Activated CD4-positive, alpha-beta T cell treated with anti-CD3 and anti-CD28 coated beads, Interleukin-2, amount 10 ng/mL, durations not matched to agents 7 days and 5 days (primary cell): ENCODE measurements around the gene TMEM273. TPM values are rescaled to one million over a fixed set of nuclear protein-coding genes. Genes with fewer than 3 reads are reported as not detected.

Source experiments
- CTCF ChIA-PET: fragments of 350-600 bp; sonication (Branson Sonifier 250); formaldehyde crosslinking; loops from one replicate; lab custom pipeline; 2021; ENCODE audit warnings: antibody characterized with exemption; lab: Charles Lee
- POLR2A ChIA-PET: fragments of 350-600 bp; sonication (Branson Sonifier 250); formaldehyde crosslinking; loops from one replicate; lab custom pipeline; 2021; ENCODE audit warnings: antibody characterized with exemption; lab: Charles Lee
- DNase-seq: peaks from one replicate; pipeline ENCODE4 v3.0.0-alpha.2; 2020
- H3K27ac Mint-ChIP-seq: one replicate; pipeline ENCODE4 v1.8.0; 2021; ENCODE audit warnings: mild to moderate bottlenecking, moderate library complexity, mixed read lengths
- H3K27me3 Mint-ChIP-seq: one replicate; pipeline ENCODE4 v1.8.0; 2021; ENCODE audit warnings: mixed read lengths
- H3K36me3 Mint-ChIP-seq: one replicate; pipeline ENCODE4 v1.8.0; 2021; ENCODE audit warnings: low read depth, mixed read lengths
- H3K4me1 Mint-ChIP-seq: one replicate; pipeline ENCODE4 v1.8.0; 2021; ENCODE audit warnings: mixed read lengths
- H3K4me3 Mint-ChIP-seq: one replicate; pipeline ENCODE4 v1.8.0; 2021; ENCODE audit warnings: mild to moderate bottlenecking, moderate library complexity, mixed read lengths
- H3K9me3 Mint-ChIP-seq: one replicate; pipeline ENCODE4 v1.8.0; 2021; ENCODE audit warnings: mixed read lengths
- total RNA-seq, 2 experiments: library from RNA; stranded (reverse); gene quantifications; one replicate each; pipeline ENCODE4 v1.2.3, GENCODE V29; 2021

Gene TMEM273
- 10 to 100 TPM; 12.5 to 14.0 TPM for total RNA-seq

GRCh38 chr10:49187950-49188761, at the start of gene TMEM273:
TMEM273 (minus strand) TSS chr10:49188391; CDS start chr10:49188336, 55 bp downstream.
- no peaks in the 10 kb centered on the region for H3K36me3 Mint-ChIP-seq

DNA sequence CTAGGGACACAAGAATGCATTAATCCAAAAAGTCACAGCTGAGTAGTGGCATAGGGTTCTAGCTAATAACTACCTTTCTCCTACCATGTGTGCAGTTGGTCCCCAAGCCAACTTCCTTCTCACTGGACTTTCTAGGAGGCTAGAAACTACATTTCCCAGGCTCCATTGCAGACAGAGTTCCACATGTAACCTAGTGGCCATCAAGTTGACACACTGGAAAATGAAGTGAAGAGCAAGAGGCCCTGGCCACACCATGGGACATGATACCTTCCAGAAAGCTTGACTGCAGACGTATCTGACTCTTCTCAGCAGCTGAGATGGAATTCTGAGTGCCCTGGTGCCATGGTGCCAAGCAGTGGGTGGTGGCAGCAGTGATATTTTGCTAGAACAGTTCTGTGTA, 49.8 kb upstream of the TMEM273 start:
- Mint-ChIP-seq H3K27me3 (peaks cover 9% of the 10 kb centered on the region), H3K9me3 (no peaks in the 10 kb centered on the region), H3K36me3 (no peaks in the 10 kb centered on the region), H3K4me3 (no peak overlapping the region), H3K4me1 (no peaks in the 10 kb centered on the region), H3K27ac (no peak overlapping the region)
- CTCF ChIA-PET, result interaction anchor here (0.8 kb wide), 1 partner anchor 63 kb away, joined by 3 read pairs; no protein-coding TSS in a partner anchor
- POLR2A ChIA-PET, result no interaction called here
- no peak for DNase-seq

More at GRCh38 chr10:49187950-49188761, at the start of gene TMEM273:
- no peaks in the 10 kb centered on the region for H3K9me3 Mint-ChIP-seq
- H3K4me1 Mint-ChIP-seq, result peaks cover 62% of the 10 kb centered on the region
- H3K27ac Mint-ChIP-seq, result peak within 1 kb of the TSS; percentile 72
- peak within 1 kb of the TSS; percentile 52 for H3K4me3 Mint-ChIP-seq
- ChIA-PET POLR2A (no interaction called here), CTCF (no interaction called here)
- peak; percentile 26 for DNase-seq
- H3K27me3 Mint-ChIP-seq, result peaks cover 16% of the 10 kb centered on the region

- Mint-ChIP-seq H3K36me3 (no peaks in the 10 kb centered on the region), H3K9me3 (no peaks in the 10 kb centered on the region), H3K27me3 (peaks cover 17% of the 10 kb centered on the region), H3K4me1 (no peaks in the 10 kb centered on the region), H3K4me3 (no peak overlapping the region), H3K27ac (no peak overlapping the region)
- ChIA-PET CTCF (no interaction called here), POLR2A (interaction anchor here (0.7 kb wide), 1 partner anchor 14 kb away, joined by 3 read pairs; no protein-coding TSS in a partner anchor)
- no peak for DNase-seq
These were observed 47.2 kb upstream of the TMEM273 start for GRCh38 chr10:49235392-49235791.

- peaks cover 17% of the 10 kb centered on the region for H3K27me3 Mint-ChIP-seq
- H3K27ac Mint-ChIP-seq, result no peak overlapping the region
- POLR2A ChIA-PET, result no interaction called here
- CTCF ChIA-PET, result no interaction called here
- H3K36me3 Mint-ChIP-seq, result no peaks in the 10 kb centered on the region
- no peak for DNase-seq
- no peaks in the 10 kb centered on the region for H3K4me1 Mint-ChIP-seq
- no peaks in the 10 kb centered on the region for H3K9me3 Mint-ChIP-seq
- no peak overlapping the region for H3K4me3 Mint-ChIP-seq
These were observed 43.1 kb upstream of the TMEM273 start for GRCh38 chr10:49231086-49231820.

DNA sequence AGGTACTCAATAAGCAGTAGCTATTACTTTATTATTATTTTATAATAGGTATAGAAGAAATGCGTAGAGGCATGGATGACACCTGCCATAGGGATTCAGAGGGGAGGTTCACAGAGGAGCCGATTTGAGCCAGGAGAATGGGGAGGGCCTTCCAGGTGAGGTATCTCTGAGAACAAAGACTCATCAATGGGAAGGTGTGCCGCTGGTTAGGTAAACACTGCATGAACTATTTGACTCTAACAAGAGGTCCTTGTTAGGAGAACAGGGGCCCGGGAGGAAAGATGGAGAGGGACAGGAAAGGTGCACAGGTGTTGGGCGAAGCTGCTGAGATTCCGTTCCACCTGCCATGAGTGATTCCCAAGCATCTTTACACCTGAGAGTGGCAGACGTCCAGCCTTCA, 41.8 kb upstream of the TMEM273 start:
- DNase-seq, result no peak
- Mint-ChIP-seq H3K27me3 (peaks cover 12% of the 10 kb centered on the region), H3K36me3 (no peaks in the 10 kb centered on the region), H3K4me3 (no peak overlapping the region), H3K4me1 (no peaks in the 10 kb centered on the region), H3K9me3 (no peaks in the 10 kb centered on the region), H3K27ac (no peak overlapping the region)
- POLR2A ChIA-PET, result no interaction called here
- CTCF ChIA-PET, result no interaction called here

- ChIA-PET CTCF (no interaction called here), POLR2A (no interaction called here)
- Mint-ChIP-seq H3K9me3 (no peaks in the 10 kb centered on the region), H3K4me1 (no peaks in the 10 kb centered on the region), H3K27me3 (peaks cover 8% of the 10 kb centered on the region), H3K4me3 (no peak overlapping the region), H3K27ac (no peak overlapping the region), H3K36me3 (no peaks in the 10 kb centered on the region)
- no peak for DNase-seq
These were observed 40.5 kb upstream of the TMEM273 start for GRCh38 chr10:49228677-49229076.

GRCh38 chr10:49227406-49227805, 39.2 kb upstream of the TMEM273 start:
- Mint-ChIP-seq H3K9me3 (no peaks in the 10 kb centered on the region), H3K27me3 (peaks cover 6% of the 10 kb centered on the region), H3K4me1 (no peaks in the 10 kb centered on the region), H3K27ac (no peak overlapping the region), H3K36me3 (no peaks in the 10 kb centered on the region), H3K4me3 (no peak overlapping the region)
- POLR2A ChIA-PET, result no interaction called here
- CTCF ChIA-PET, result no interaction called here
- no peak for DNase-seq

DNA sequence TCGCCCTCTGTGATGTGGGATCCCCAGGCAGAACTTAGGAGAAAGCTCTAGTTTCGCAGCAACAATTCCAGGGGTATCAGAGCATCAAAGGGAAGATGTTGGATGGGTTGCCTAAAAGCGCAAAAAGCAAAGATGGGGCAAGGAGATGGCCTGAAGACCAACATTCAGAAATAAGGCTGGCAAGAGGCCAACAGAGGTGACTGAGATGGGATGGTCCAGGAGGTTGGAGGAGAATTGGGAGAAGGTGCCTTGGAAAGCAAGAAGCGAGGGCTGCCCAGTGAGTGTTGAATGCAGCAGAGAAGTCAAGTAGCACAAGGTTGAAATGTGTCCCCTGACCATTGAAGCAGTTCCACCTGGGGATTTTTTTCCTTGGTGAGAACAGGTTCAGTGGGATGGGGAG, 38.4 kb upstream of the TMEM273 start:
- Mint-ChIP-seq H3K4me1 (no peaks in the 10 kb centered on the region), H3K9me3 (no peaks in the 10 kb centered on the region), H3K27ac (no peak overlapping the region), H3K27me3 (no peaks in the 10 kb centered on the region), H3K4me3 (no peak overlapping the region), H3K36me3 (no peaks in the 10 kb centered on the region)
- ChIA-PET CTCF (no interaction called here), POLR2A (no interaction called here)
- no peak for DNase-seq

- Mint-ChIP-seq H3K27ac (no peak overlapping the region), H3K36me3 (no peaks in the 10 kb centered on the region), H3K4me1 (no peaks in the 10 kb centered on the region), H3K9me3 (no peaks in the 10 kb centered on the region), H3K27me3 (no peaks in the 10 kb centered on the region), H3K4me3 (no peak overlapping the region)
- ChIA-PET CTCF (no interaction called here), POLR2A (no interaction called here)
- DNase-seq, result no peak
These were observed 37.2 kb upstream of the TMEM273 start for GRCh38 chr10:49225218-49225876.

- H3K4me1 Mint-ChIP-seq, result no peaks in the 10 kb centered on the region
- POLR2A ChIA-PET, result no interaction called here
- DNase-seq, result no peak
- no peak overlapping the region for H3K4me3 Mint-ChIP-seq
- H3K9me3 Mint-ChIP-seq, result no peaks in the 10 kb centered on the region
- CTCF ChIA-PET, result no interaction called here
- H3K27me3 Mint-ChIP-seq, result peaks cover 16% of the 10 kb centered on the region
- H3K36me3 Mint-ChIP-seq, result no peaks in the 10 kb centered on the region
- no peak overlapping the region for H3K27ac Mint-ChIP-seq
These were observed 35.0 kb upstream of the TMEM273 start for GRCh38 chr10:49223205-49223604.

- H3K27me3 Mint-ChIP-seq, result peaks cover 24% of the 10 kb centered on the region
- H3K4me1 Mint-ChIP-seq, result peaks cover 3% of the 10 kb centered on the region
- H3K9me3 Mint-ChIP-seq, result no peaks in the 10 kb centered on the region
- H3K4me3 Mint-ChIP-seq, result no peak overlapping the region
- ChIA-PET POLR2A (interaction anchor here (0.5 kb wide), 1 partner anchor 13 kb away, joined by 3 read pairs; no protein-coding TSS in a partner anchor), CTCF (no interaction called here)
- no peaks in the 10 kb centered on the region for H3K36me3 Mint-ChIP-seq
- DNase-seq, result no peak
- no peak overlapping the region for H3K27ac Mint-ChIP-seq
These were observed 34.0 kb upstream of the TMEM273 start for GRCh38 chr10:49222170-49222569.

GRCh38 chr10:49220679-49221078, 32.5 kb upstream of the TMEM273 start:
- ChIA-PET POLR2A (no interaction called here), CTCF (interaction anchor here (1.0 kb wide), 1 partner anchor 76 kb away, joined by 3 read pairs; no protein-coding TSS in a partner anchor)
- Mint-ChIP-seq H3K4me3 (no peak overlapping the region), H3K36me3 (no peaks in the 10 kb centered on the region), H3K27me3 (peaks cover 26% of the 10 kb centered on the region), H3K9me3 (no peaks in the 10 kb centered on the region), H3K27ac (no peak overlapping the region), H3K4me1 (peaks cover 3% of the 10 kb centered on the region)
- DNase-seq, result no peak

GRCh38 chr10:49220031-49220430, 31.8 kb upstream of the TMEM273 start:
- CTCF ChIA-PET, result interaction anchor here (1.0 kb wide), 1 partner anchor 77 kb away, joined by 3 read pairs; no protein-coding TSS in a partner anchor
- POLR2A ChIA-PET, result no interaction called here
- H3K36me3 Mint-ChIP-seq, result no peaks in the 10 kb centered on the region

More at GRCh38 chr10:49220031-49220430, 31.8 kb upstream of the TMEM273 start:
- Mint-ChIP-seq H3K27ac (no peak overlapping the region), H3K9me3 (no peaks in the 10 kb centered on the region), H3K27me3 (peaks cover 29% of the 10 kb centered on the region), H3K4me3 (no peak overlapping the region), H3K4me1 (peaks cover 3% of the 10 kb centered on the region)
- DNase-seq, result no peak
